Stomach (tissue), 9 donors: Measurements from ENCODE around the gene GRM4. TPM values are rescaled to one million over a fixed set of nuclear protein-coding genes. Genes with fewer than 3 reads are reported as not detected.

Experiments used
- DNase-seq, 2 donors: peaks; one replicate each; pipeline versions ENCODE4 v3.0.0 to v3.0.0-alpha.2; 2013 to 2019
- H3K27ac ChIP-seq, 5 donors: fragments of 200-600 bp in 4 of 5; sonication (generic) in 4 of 5; one replicate each; pipeline ENCODE4 v1.5.1; 2013 to 2019; ENCODE audit warnings: mild to moderate bottlenecking in 1 of 5, moderate library complexity in 1 of 5
- H3K27me3 ChIP-seq, 3 donors: fragments of 200-600 bp; sonication (generic); one replicate each; pipeline ENCODE4 v1.5.1; 2017 to 2019; ENCODE audit warnings: mixed run types in 1 of 3
- H3K36me3 ChIP-seq, 4 donors: fragments of 200-600 bp; sonication (generic); 1 replicate in 3 of 4; 2 replicates in 1 of 4; pipeline ENCODE4 v1.5.1; 2016 to 2019
- H3K4me1 ChIP-seq, 4 donors: fragments of 200-600 bp; sonication (generic); one replicate each; pipeline ENCODE4 v1.5.1; 2016 to 2019
- H3K4me3 ChIP-seq, 4 donors: fragments of 200-600 bp; sonication (generic) in 3 of 4; one replicate each; pipeline ENCODE4 v1.5.1; 2016 to 2019; ENCODE audit warnings: mild to moderate bottlenecking in 1 of 4
- H3K9me3 ChIP-seq, 4 donors: fragments of 200-600 bp; sonication (generic); one replicate each; pipeline ENCODE4 v1.5.1; 2016 to 2019
- CTCF ChIP-seq, 7 experiments: fragments of 450-650 bp in 4 of 7; fragments of 200-600 bp in 3 of 7; sonication (generic) in 3 of 7; IDR thresholded peaks; one replicate each; pipeline ENCODE4 v1.5.1; 2016 to 2019; ENCODE audit warnings: antibody characterized with exemption in 7 of 7, control low read depth in 2 of 7, mild to moderate bottlenecking in 1 of 7
- EP300 ChIP-seq: sonication (generic); formaldehyde crosslinking; IDR thresholded peaks from one replicate; pipeline ENCODE4 v1.6.1; 2017; ENCODE audit warnings: antibody characterized with exemption
- POLR2A ChIP-seq, 4 donors: fragments of 450-650 bp; IDR thresholded peaks; one replicate each; pipeline ENCODE4 v1.6.1; 2016; ENCODE audit warnings: antibody characterized with exemption in 4 of 4, control low read depth in 2 of 4, mild to moderate bottlenecking in 1 of 4, moderate library complexity in 1 of 4
- POLR2AphosphoS5 ChIP-seq, 3 donors: sonication (generic); formaldehyde crosslinking; IDR thresholded peaks; one replicate each; pipeline ENCODE4 v1.6.1; 2016; ENCODE audit warnings: antibody characterized with exemption in 3 of 3
- WGBS, 5 donors: extraction: QIAGEN DNeasy Blood & Tissue Kit in 3 of 5; methylation state at CpG; one replicate each; pipeline versions ENCODE4 v1.1.5 to v1.1.7; 2013 to 2018; 5-methylcytosine and 5-hydroxymethylcytosine counted together
- intact Hi-C: fragments of 100-400 bp; cut with DNase I; formaldehyde crosslinking; loops from one replicate; pipeline ENCODE4 v1.15.1; 2023; ENCODE audit warnings: low total_unique reads
- polyA plus RNA-seq, 3 donors: library from polyadenylated mRNA; stranded (reverse); fragments of 200-250 nt; gene quantifications; one replicate each; pipeline ENCODE4 v1.2.3, GENCODE V29; 2013
- total RNA-seq, 5 donors: library from RNA; depleted of rRNA; stranded (reverse); fragments of >200 nt; gene quantifications; one replicate each; pipeline versions ENCODE4 v1.1.0 to v1.2.3, GENCODE V29; 2014 to 2016
- donor health status: healthy with polysubstance abuse.
- donor health status: Bipolar disorder and iron deficiency.
- donor health status: healthy.

Gene GRM4
- total and polyA plus RNA-seq, 8 donors: 0.55 TPM; not detected in 7

DNA sequence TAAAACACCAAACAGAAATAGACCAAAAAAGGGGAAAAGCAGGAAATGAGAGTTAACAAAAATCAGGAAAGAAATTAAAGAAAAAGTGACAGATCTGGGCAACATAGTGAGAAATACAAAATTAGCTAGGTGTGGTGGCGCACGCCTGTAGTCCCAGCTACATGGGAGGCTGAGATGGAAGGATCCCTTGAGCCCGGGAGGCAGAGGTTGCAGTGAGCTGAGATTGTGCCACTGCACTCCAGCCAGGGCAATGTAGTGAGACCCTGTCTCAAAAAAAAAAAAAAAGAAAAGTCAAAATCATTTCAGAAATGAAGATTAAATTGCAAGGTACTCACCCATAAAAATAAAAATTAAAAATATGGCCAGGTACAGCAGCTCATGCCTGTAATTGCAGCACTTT is 13.0 kb upstream of the GRM4 start:
- Histone ChIP-seq H3K4me3 (no peak overlapping the region), H3K27ac (no peak overlapping the region), H3K4me1 (peaks cover 6 to 15% (median 9%) of the 10 kb centered on the region in 4 donors), H3K36me3 (no peaks in the 10 kb centered on the region), H3K27me3 (peaks cover 5 to 26% (median 15%) of the 10 kb centered on the region in 3 donors), H3K9me3 (peaks cover 4 to 23% (median 19%) of the 10 kb centered on the region in 4 donors)
- TF ChIP-seq POLR2A (IDR thresholded peaks at IDR 0.05): no peak
- TF ChIP-seq POLR2AphosphoS5 (IDR thresholded peaks at IDR 0.05): no peak
- no peak for TF ChIP-seq EP300
- TF ChIP-seq CTCF (IDR thresholded peaks at IDR 0.05): no peak
- no peak for DNase-seq
- WGBS, 5 donors: 92 to 94% (median 93%) methylated on average over 3 of the region's 3 CpGs
- intact Hi-C loops: loop anchor here (10.0 kb wide), 1 partner anchor 384 kb away; no protein-coding TSS in a partner anchor

DNA sequence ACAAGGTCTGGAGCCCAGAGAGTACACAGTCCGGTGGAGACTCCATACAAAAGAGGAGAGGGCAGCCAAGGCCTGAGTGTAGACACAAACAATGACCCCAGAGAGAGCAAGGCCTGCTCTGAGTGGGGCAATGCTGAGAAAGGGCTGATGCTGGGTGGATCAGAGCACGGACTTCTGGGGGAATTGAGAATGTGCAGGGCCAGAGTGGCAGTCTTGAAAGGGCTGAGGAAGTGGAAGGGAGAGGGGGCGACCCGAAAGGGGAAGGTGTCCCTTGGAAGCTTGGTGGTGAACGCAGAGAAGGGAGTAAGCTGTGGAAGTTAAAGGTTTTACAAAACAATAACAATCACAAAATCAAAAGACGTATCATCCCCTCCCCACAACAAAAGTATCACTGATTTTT is 12.0 kb upstream of the GRM4 start:
- 57 to 70% (median 63%) methylated on average over 6 of the region's 6 CpGs for WGBS, 5 donors
- H3K36me3 ChIP-seq: no peaks in the 10 kb centered on the region
- no peak overlapping the region for H3K4me3 ChIP-seq
- peaks cover 6 to 11% (median 9%) of the 10 kb centered on the region in 4 donors for H3K4me1 ChIP-seq
- no peak overlapping the region for H3K27ac ChIP-seq
- peaks cover 5 to 36% (median 24%) of the 10 kb centered on the region in 3 donors for H3K27me3 ChIP-seq
- DNase-seq: no peak
- peaks cover 4 to 23% (median 19%) of the 10 kb centered on the region in 4 donors for H3K9me3 ChIP-seq
- TF ChIP-seq CTCF (IDR thresholded peaks at IDR 0.05) (no peak), EP300 (no peak), POLR2A (IDR thresholded peaks at IDR 0.05) (no peak), POLR2AphosphoS5 (IDR thresholded peaks at IDR 0.05) (no peak)
- intact Hi-C loops: loop anchor here (10.0 kb wide), 1 partner anchor 383 kb away; no protein-coding TSS in a partner anchor

- TF ChIP-seq CTCF (IDR thresholded peaks at IDR 0.05): no peak
- TF ChIP-seq POLR2A (IDR thresholded peaks at IDR 0.05): no peak
- TF ChIP-seq POLR2AphosphoS5 (IDR thresholded peaks at IDR 0.05): no peak
- no peak for TF ChIP-seq EP300
- 67 to 75% (median 71%) methylated on average over 10 of the region's 10 CpGs for WGBS, 5 donors
- Histone ChIP-seq H3K4me1 (peaks cover 6 to 11% (median 9%) of the 10 kb centered on the region in 4 donors), H3K4me3 (no peak overlapping the region), H3K36me3 (no peaks in the 10 kb centered on the region), H3K9me3 (peaks cover 4 to 23% (median 19%) of the 10 kb centered on the region in 4 donors), H3K27ac (no peak overlapping the region), H3K27me3 (peaks cover 5 to 41% (median 29%) of the 10 kb centered on the region in 3 donors)
- DNase-seq: no peak
- intact Hi-C loops: loop anchor here (10.0 kb wide), 1 partner anchor 383 kb away; no protein-coding TSS in a partner anchor
These were observed 11.4 kb upstream of the GRM4 start for GRCh38 chr6:34157236-34157830.

GRCh38 chr6:34155471-34156300 is 9.8 kb upstream of the GRM4 start:
- WGBS, 5 donors: 77 to 88% (median 84%) methylated on average over 20 to 24 of the region's 24 CpGs
- intact Hi-C loops: loop anchor here (10.0 kb wide), 1 partner anchor 381 kb away; no protein-coding TSS in a partner anchor
- peaks cover 5 to 58% (median 45%) of the 10 kb centered on the region in 3 donors for H3K27me3 ChIP-seq

More at GRCh38 chr6:34155471-34156300, 9.8 kb upstream of the GRM4 start:
- Histone ChIP-seq H3K4me1 (peaks cover 6 to 11% (median 9%) of the 10 kb centered on the region in 4 donors), H3K9me3 (peaks cover 4 to 19% (median 18%) of the 10 kb centered on the region in 4 donors), H3K4me3 (no peak overlapping the region), H3K36me3 (no peaks in the 10 kb centered on the region), H3K27ac (no peak overlapping the region)
- TF ChIP-seq POLR2A (IDR thresholded peaks at IDR 0.05): no peak
- no peak for TF ChIP-seq EP300
- no peak for TF ChIP-seq CTCF (IDR thresholded peaks at IDR 0.05)
- TF ChIP-seq POLR2AphosphoS5 (IDR thresholded peaks at IDR 0.05): no peak
- no peak for DNase-seq
